Small intestine (tissue), 7 donors: ENCODE results near the gene SYN1. TPM values are rescaled to one million over a fixed set of nuclear protein-coding genes. Genes with fewer than 3 reads are reported as not detected.

ENCODE experiments used
- DNase-seq, 2 donors: peaks; one replicate each; pipeline versions ENCODE4 v3.0.0 to v3.0.0-alpha.2; 2013
- FAIRE-seq: peaks from 2 replicates; lab custom pipeline; 2012; peaks lifted over from hg19 to GRCh38; lab: Jason Lieb, UNC
- H3K27ac ChIP-seq, 3 donors: one replicate each; pipeline ENCODE4 v1.5.1; 2013; ENCODE audit warnings: low read length in 2 of 3, mild to moderate bottlenecking in 2 of 3, control low read depth in 1 of 3, inconsistent platforms in 1 of 3, low read depth in 1 of 3, moderate library complexity in 1 of 3
- H3K27me3 ChIP-seq, 3 donors: one replicate each; pipeline ENCODE4 v1.6.1; 2013; ENCODE audit warnings: low read length in 3 of 3, inconsistent platforms in 1 of 3; ENCODE audit not compliant: control insufficient read depth in 3 of 3, insufficient read depth in 3 of 3
- H3K36me3 ChIP-seq, 3 donors: one replicate each; pipeline ENCODE4 v1.6.1; 2013; ENCODE audit warnings: low read length in 3 of 3, inconsistent platforms in 1 of 3, low read depth in 1 of 3, mild to moderate bottlenecking in 1 of 3, moderate library complexity in 1 of 3; ENCODE audit not compliant: control insufficient read depth in 3 of 3, insufficient read depth in 2 of 3
- H3K4me1 ChIP-seq, 3 donors: one replicate each; pipeline ENCODE4 v1.6.1; 2013; ENCODE audit warnings: low read length in 2 of 3, inconsistent platforms in 1 of 3, low read depth in 1 of 3, mild to moderate bottlenecking in 1 of 3, moderate library complexity in 1 of 3; ENCODE audit not compliant: control insufficient read depth in 3 of 3, insufficient read depth in 2 of 3
- H3K4me3 ChIP-seq, 3 donors: one replicate each; pipeline ENCODE4 v1.5.1; 2013; ENCODE audit warnings: low read length in 3 of 3, control low read depth in 1 of 3, inconsistent platforms in 1 of 3, low read depth in 1 of 3, mild to moderate bottlenecking in 1 of 3, moderate library complexity in 1 of 3
- H3K9me3 ChIP-seq, 2 donors: one replicate each; pipeline ENCODE4 v1.6.1; 2013; ENCODE audit warnings: low read depth in 1 of 2, low read length in 1 of 2; ENCODE audit not compliant: control insufficient read depth in 2 of 2, insufficient read depth in 1 of 2
- WGBS, 3 donors: extraction: QIAGEN DNeasy Blood & Tissue Kit; methylation state at CpG; one replicate each; pipeline ENCODE4 v1.1.7; 2013; 5-methylcytosine and 5-hydroxymethylcytosine counted together
- polyA plus RNA-seq, 4 donors: library from polyadenylated mRNA; stranded (reverse) in 3 of 4; unstranded in 1 of 4; fragments of 200-250 nt in 3 of 4; fragments of 120-200 nt in 1 of 4; gene quantifications; one replicate each; pipeline versions ENCODE4 v1.2.1 to v1.2.3, GENCODE V29; 2013
- donor health status: healthy with polysubstance abuse.
- donor health status: control.
- donor health status: control.
- donor health status: Bipolar disorder and iron deficiency.
- donor health status: healthy.

SYN1 gene
- polyA plus RNA-seq, 4 donors, result 0.27 to 3.0 (median 1.3) TPM; not detected in 1

- no peaks in the 10 kb centered on the region for H3K36me3 ChIP-seq
- H3K4me1 ChIP-seq, result no peaks in the 10 kb centered on the region
- DNase-seq, result no peak
- 88 to 96% (median 91%) methylated on average over 6 of the region's 6 CpGs for WGBS, 3 donors
- no peak overlapping the region for H3K27ac ChIP-seq
- H3K9me3 ChIP-seq, result no peaks in the 10 kb centered on the region
- no peaks in the 10 kb centered on the region for H3K27me3 ChIP-seq
- H3K4me3 ChIP-seq, result no peak overlapping the region
- no peak for FAIRE-seq
Observed at GRCh38 chrX:47530049-47530448, 89.6 kb downstream of the SYN1 start.

GRCh38 chrX:47529548-47529947, 90.1 kb downstream of the SYN1 start:
- 43 to 74% (median 60%) methylated on average over 8 of the region's 8 CpGs for WGBS, 3 donors

GRCh38 chrX:47523713-47524166, 95.9 kb downstream of the SYN1 start:
- no peak overlapping the region for H3K27ac ChIP-seq
- no peaks in the 10 kb centered on the region for H3K9me3 ChIP-seq
- no peak for DNase-seq
- no peaks in the 10 kb centered on the region for H3K36me3 ChIP-seq
- peak overlapping the region; percentile 21 to 52 (median 38) for H3K4me3 ChIP-seq
- H3K4me1 ChIP-seq, result no peaks in the 10 kb centered on the region
- no peak for FAIRE-seq
- WGBS, 3 donors, result 2 to 41% (median 12%) methylated on average over 13 to 34 of the region's 34 CpGs
- H3K27me3 ChIP-seq, result no peaks in the 10 kb centered on the region

More at GRCh38 chrX:47529548-47529947, 90.1 kb downstream of the SYN1 start:
- Histone ChIP-seq H3K27me3 (no peaks in the 10 kb centered on the region), H3K4me1 (no peaks in the 10 kb centered on the region), H3K36me3 (no peaks in the 10 kb centered on the region), H3K9me3 (no peaks in the 10 kb centered on the region), H3K4me3 (no peak overlapping the region), H3K27ac (no peak overlapping the region)
- no peak for FAIRE-seq
- DNase-seq, result peak; percentile 22 to 29

GRCh38 chrX:47523297-47523696, 96.4 kb downstream of the SYN1 start:
- Histone ChIP-seq H3K36me3 (no peaks in the 10 kb centered on the region), H3K27ac (no peak overlapping the region), H3K4me3 (peak overlapping the region; percentile 21 to 52 (median 38)), H3K27me3 (no peaks in the 10 kb centered on the region), H3K9me3 (no peaks in the 10 kb centered on the region), H3K4me1 (no peaks in the 10 kb centered on the region)
- 0 to 29% (median 2%) methylated on average over 4 to 33 of the region's 33 CpGs for WGBS, 3 donors
- FAIRE-seq, result no peak
- DNase-seq, result peak; percentile 64 to 85

Other genes starting within 250 kb of the SYN1 start
- gene ZNF157, start 249.3 kb downstream of the SYN1 start, polyA plus RNA-seq, result under 1 TPM in 2 of 4 donors, not detected in 2; 0.04 to 0.12 TPM
- gene ZNF41, start 136.6 kb downstream of the SYN1 start, polyA plus RNA-seq, result 1 to 10 TPM; 2.9 to 7.2 (median 3.1) TPM
- gene ARAF, start 58.7 kb downstream of the SYN1 start, polyA plus RNA-seq, result 10 to 100 TPM; 43.0 to 92.1 (median 68.6) TPM
- gene TIMP1, start 37.4 kb downstream of the SYN1 start, polyA plus RNA-seq, result 100 to 1,000 TPM in 1 of 4 donors, 10 to 100 TPM in 3; 19.5 to 196 (median 61.8) TPM
- gene CFP, start 10.1 kb upstream of the SYN1 start, polyA plus RNA-seq, result 1 to 10 TPM in 3 of 4 donors, under 1 TPM in 1; 0.45 to 5.5 (median 4.0) TPM
- gene ELK1, start 30.7 kb upstream of the SYN1 start, polyA plus RNA-seq, result 10 to 100 TPM in 3 of 4 donors, 1 to 10 TPM in 1; 8.7 to 21.9 (median 16.2) TPM
- 100 to 1,000 TPM; 131 to 221 (median 168) TPM for gene UXT, start 39.3 kb upstream of the SYN1 start, polyA plus RNA-seq
- gene ZNF81, start 217.0 kb upstream of the SYN1 start, polyA plus RNA-seq, result 1 to 10 TPM in 3 of 4 donors, under 1 TPM in 1; 0.54 to 5.8 (median 2.0) TPM